Glutamatergic neuron (in vitro differentiated cells): ENCODE data around the gene PIGBOS1. TPM values are rescaled to one million over a fixed set of nuclear protein-coding genes. Genes with fewer than 3 reads are reported as not detected.
"Not testable (repeated sequence)": the region's sequence is repeated elsewhere in the genome, so short reads cannot be mapped to it uniquely, and the experiment has no call there.

Source experiments
- DNase-seq: peaks from one replicate; pipeline ENCODE4 v3.0.0; 2022
- H3K27ac Mint-ChIP-seq: one replicate; pipeline ENCODE4 v1.8.0; 2020; ENCODE audit warnings: mild to moderate bottlenecking, mixed read lengths, inconsistent platforms; ENCODE audit not compliant: unreplicated experiment
- H3K27me3 Mint-ChIP-seq: one replicate; pipeline ENCODE4 v1.8.0; 2020; ENCODE audit warnings: mild to moderate bottlenecking, moderate library complexity, mixed read lengths, inconsistent platforms; ENCODE audit not compliant: unreplicated experiment
- H3K36me3 Mint-ChIP-seq: one replicate; pipeline ENCODE4 v1.8.0; 2020; ENCODE audit warnings: mild to moderate bottlenecking, mixed read lengths, inconsistent platforms; ENCODE audit not compliant: unreplicated experiment
- H3K4me1 Mint-ChIP-seq: one replicate; pipeline ENCODE4 v1.8.0; 2020; ENCODE audit warnings: mild to moderate bottlenecking, low read depth, mixed read lengths, inconsistent platforms; ENCODE audit not compliant: unreplicated experiment
- H3K4me3 Mint-ChIP-seq: one replicate; pipeline ENCODE4 v1.8.0; 2020; ENCODE audit warnings: mild to moderate bottlenecking, mixed read lengths, inconsistent platforms; ENCODE audit not compliant: unreplicated experiment
- H3K9me3 Mint-ChIP-seq: one replicate; pipeline ENCODE4 v1.8.0; 2020; ENCODE audit warnings: mild to moderate bottlenecking, moderate library complexity, mixed read lengths, inconsistent platforms; ENCODE audit not compliant: unreplicated experiment
- total RNA-seq: library from RNA; stranded (reverse); fragmentation: NEBNext Ultra II Directional; extraction: Animal tissue kit (Norgen Biotek cat#: 25700); gene quantifications from one replicate; pipeline ENCODE4 v1.2.1, GENCODE V29; 2021; ENCODE audit not compliant: unreplicated experiment
- TF ChIP-seq, protein P1 (sequence below): fragments of 200-600 bp; sonication (generic); IDR thresholded peaks from one replicate; pipeline ENCODE4 v1.5.0; 2021; ENCODE audit not compliant: partially characterized antibody, unreplicated experiment

The PIGBOS1 gene
- total RNA-seq, 1 donor from 2014 or later: 14.4 TPM

DNA sequence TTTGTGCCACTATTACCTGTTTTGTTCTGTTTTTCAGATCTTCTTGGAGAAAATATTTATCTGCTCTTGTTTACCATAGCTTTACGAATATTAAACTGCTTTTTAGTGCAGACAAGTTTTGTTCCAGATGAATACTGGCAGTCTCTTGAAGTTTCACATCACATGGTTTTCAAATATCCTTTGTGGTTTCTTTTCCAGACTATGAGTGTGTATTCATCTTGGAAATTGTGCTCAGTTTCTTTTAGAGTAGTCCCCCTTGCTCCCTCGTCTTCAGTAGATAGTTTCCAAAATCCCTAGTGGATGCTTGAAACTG lies 1.3 kb upstream of the PIGBOS1 start:
- Mint-ChIP-seq H3K9me3 (peaks cover 4% of the 10 kb centered on the region), H3K36me3 (no peaks in the 10 kb centered on the region), H3K4me3 (peak overlapping the region; percentile 38), H3K27ac (no peak overlapping the region), H3K4me1 (peaks cover 2% of the 10 kb centered on the region), H3K27me3 (no peaks in the 10 kb centered on the region)
- TF ChIP-seq, protein P1, sequence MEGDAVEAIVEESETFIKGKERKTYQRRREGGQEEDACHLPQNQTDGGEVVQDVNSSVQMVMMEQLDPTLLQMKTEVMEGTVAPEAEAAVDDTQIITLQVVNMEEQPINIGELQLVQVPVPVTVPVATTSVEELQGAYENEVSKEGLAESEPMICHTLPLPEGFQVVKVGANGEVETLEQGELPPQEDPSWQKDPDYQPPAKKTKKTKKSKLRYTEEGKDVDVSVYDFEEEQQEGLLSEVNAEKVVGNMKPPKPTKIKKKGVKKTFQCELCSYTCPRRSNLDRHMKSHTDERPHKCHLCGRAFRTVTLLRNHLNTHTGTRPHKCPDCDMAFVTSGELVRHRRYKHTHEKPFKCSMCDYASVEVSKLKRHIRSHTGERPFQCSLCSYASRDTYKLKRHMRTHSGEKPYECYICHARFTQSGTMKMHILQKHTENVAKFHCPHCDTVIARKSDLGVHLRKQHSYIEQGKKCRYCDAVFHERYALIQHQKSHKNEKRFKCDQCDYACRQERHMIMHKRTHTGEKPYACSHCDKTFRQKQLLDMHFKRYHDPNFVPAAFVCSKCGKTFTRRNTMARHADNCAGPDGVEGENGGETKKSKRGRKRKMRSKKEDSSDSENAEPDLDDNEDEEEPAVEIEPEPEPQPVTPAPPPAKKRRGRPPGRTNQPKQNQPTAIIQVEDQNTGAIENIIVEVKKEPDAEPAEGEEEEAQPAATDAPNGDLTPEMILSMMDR: no peak
- no peak for DNase-seq

DNA sequence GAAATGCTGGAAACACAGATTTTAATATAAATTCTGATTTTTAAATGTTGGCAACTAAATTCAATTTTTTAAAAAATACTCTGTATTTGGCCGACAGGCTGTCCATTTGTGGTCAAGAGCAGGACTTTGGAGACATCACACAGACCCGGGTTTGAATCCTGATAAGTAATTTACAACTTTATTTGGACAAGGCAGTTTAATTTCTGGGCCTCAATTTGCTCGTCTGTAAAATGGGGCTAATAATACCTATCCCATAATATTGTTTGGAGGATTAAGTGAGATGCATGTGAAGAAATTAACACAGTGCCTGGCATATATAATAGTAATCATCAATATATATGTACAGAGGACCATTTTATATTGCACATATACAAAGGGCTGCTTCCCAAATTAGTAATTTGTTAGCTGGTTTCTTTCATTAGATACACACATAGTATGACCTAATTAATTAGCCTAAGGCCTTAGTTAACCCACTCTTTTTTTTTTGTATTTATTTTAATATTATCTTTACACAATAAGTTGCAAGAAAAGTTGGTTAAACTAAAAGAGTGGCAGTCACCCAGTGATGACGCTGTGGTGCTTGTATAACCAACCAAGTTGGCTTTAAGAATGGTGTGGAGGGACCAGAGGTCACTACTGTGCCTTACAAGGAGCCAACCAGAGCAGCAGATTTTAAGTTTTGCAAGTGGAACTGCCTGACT lies 764 bp upstream of the PIGBOS1 start:
- Mint-ChIP-seq H3K27me3 (no peaks in the 10 kb centered on the region), H3K9me3 (peaks cover 4% of the 10 kb centered on the region), H3K36me3 (no peaks in the 10 kb centered on the region), H3K4me1 (peaks cover 2% of the 10 kb centered on the region), H3K4me3 (peak overlapping the region; percentile 99), H3K27ac (no peak overlapping the region)
- no peak for DNase-seq
- TF ChIP-seq, protein P1: no peak

DNA sequence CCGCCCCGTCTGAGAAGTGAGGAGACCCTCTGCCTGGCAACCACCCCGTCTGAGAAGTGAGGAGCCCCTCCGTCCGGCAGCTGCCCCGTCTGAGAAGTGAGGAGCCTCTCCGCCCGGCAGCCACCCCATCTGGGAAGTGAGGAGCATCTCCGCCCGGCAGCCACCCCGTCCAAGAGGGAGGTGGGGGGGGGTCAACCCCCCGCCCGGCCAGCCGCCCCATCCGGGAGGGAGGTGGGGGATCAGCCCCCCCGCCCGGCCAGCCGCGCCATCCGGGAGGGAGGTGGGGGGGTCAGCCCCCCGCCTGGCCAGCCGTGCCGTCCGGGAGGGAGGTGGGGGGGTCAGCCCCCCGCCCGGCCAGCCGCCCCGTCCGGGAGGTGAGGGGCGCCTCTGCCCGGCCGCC lies 16.1 kb downstream of the PIGBOS1 start:
- not testable (repeated sequence) for H3K4me1 Mint-ChIP-seq, H3K27me3 Mint-ChIP-seq, DNase-seq, H3K4me3 Mint-ChIP-seq, H3K9me3 Mint-ChIP-seq, H3K27ac Mint-ChIP-seq
- peaks cover 22% of the 10 kb centered on the region for H3K36me3 Mint-ChIP-seq

DNA sequence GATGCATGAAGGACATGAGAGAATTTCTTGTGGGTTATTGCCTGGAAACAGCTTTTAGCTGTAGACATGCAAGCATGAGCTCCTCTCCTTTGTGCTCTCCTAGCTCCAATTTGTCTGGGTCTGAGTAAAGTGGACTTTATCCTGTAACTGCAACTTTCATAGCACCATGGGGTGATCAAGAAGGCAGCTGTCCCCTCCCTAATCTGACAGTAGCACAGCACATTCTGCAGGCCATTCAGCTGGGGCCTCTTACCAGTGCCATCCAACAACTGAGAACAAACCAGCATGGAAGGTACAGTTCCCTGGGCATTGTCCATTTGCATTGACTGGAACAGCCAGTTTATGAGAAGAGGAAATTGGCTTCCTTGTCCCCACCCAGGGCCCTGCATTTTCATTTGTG lies 21.6 kb downstream of the PIGBOS1 start:
- no peak for DNase-seq
- no peak overlapping the region for H3K27ac Mint-ChIP-seq
- H3K27me3 Mint-ChIP-seq: peaks cover 1% of the 10 kb centered on the region
- no peaks in the 10 kb centered on the region for H3K9me3 Mint-ChIP-seq
- H3K36me3 Mint-ChIP-seq: no peaks in the 10 kb centered on the region
- no peaks in the 10 kb centered on the region for H3K4me1 Mint-ChIP-seq
- no peak overlapping the region for H3K4me3 Mint-ChIP-seq
- TF ChIP-seq, protein P1: no peak

DNA sequence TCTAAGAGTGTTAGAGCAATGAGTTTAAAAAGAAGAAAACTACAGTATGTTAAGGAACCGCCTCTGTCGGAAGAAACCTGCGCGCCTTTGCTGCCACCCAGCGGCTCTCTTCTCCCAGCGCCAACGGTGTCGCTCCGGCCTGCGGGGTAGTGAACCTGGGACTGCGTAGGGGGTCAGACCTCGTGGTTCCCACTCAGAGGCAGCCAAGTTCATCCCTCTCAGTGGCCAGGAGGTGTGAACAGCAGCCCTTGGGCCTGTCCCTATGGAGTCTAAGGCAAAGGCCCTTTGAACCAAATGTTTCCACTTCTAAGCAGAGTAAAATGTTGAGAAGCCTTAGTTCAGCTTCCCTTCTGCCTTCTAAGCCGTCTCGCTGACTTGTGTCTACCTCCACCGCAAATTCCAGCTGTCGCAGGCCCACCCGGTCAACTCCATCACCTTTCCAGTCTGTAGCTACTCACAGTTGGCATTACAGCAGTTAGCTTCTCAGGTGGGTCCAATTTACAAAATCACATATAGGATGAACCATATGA lies 28.3 kb downstream of the PIGBOS1 start:
- TF ChIP-seq, protein P1: peak; percentile 57
- peaks cover 3% of the 10 kb centered on the region for H3K4me1 Mint-ChIP-seq
- H3K27ac Mint-ChIP-seq: no peak overlapping the region
- DNase-seq: peak; percentile 87
- H3K27me3 Mint-ChIP-seq: peaks cover 7% of the 10 kb centered on the region
- H3K4me3 Mint-ChIP-seq: peak overlapping the region; percentile 71
- no peaks in the 10 kb centered on the region for H3K36me3 Mint-ChIP-seq
- H3K9me3 Mint-ChIP-seq: peaks cover 6% of the 10 kb centered on the region
